CD4-positive, alpha-beta T cell treated with Interleukin-17A for 4 hours (primary cell): ENCODE data around the gene PRDM11.

ENCODE experiments used
- DNase-seq: peaks from one replicate; pipeline ENCODE4 v3.0.0-alpha.2; 2020; ENCODE audit warnings: mixed read lengths

Gene PRDM11

GRCh38 chr11:45158210-45158731 lies 11.8 kb downstream of the PRDM11 start:
- no peak for DNase-seq

- DNase-seq = no peak
These were observed 12.6 kb downstream of the PRDM11 start for GRCh38 chr11:45158891-45159605.

GRCh38 chr11:45159781-45160365 lies 13.4 kb downstream of the PRDM11 start:
- no peak for DNase-seq

GRCh38 chr11:45161252-45162063 lies 15.0 kb downstream of the PRDM11 start:
- no peak for DNase-seq

- DNase-seq = no peak
These were observed 15.6 kb downstream of the PRDM11 start for GRCh38 chr11:45162064-45162375.

GRCh38 chr11:45162916-45163879 lies 16.8 kb downstream of the PRDM11 start:
- DNase-seq = no peak

- no peak for DNase-seq
These were observed 17.6 kb downstream of the PRDM11 start for GRCh38 chr11:45163956-45164575.

GRCh38 chr11:45165386-45165785 lies 18.9 kb downstream of the PRDM11 start:
- DNase-seq = no peak

GRCh38 chr11:45165806-45166603 lies 19.6 kb downstream of the PRDM11 start:
- DNase-seq = no peak

- DNase-seq = no peak
These were observed 20.1 kb downstream of the PRDM11 start for GRCh38 chr11:45166604-45166897.

- DNase-seq = no peak
These were observed 20.8 kb downstream of the PRDM11 start for GRCh38 chr11:45167283-45167682.

GRCh38 chr11:45168366-45169130 lies 22.1 kb downstream of the PRDM11 start:
- no peak for DNase-seq

- no peak for DNase-seq
These were observed 23.1 kb downstream of the PRDM11 start for GRCh38 chr11:45169310-45170072.

GRCh38 chr11:45170484-45170883 lies 24.0 kb downstream of the PRDM11 start:
- no peak for DNase-seq

- DNase-seq = no peak
These were observed 25.1 kb downstream of the PRDM11 start for GRCh38 chr11:45171550-45171949.

GRCh38 chr11:45173064-45173463 lies 26.6 kb downstream of the PRDM11 start:
- DNase-seq = no peak

- no peak for DNase-seq
These were observed 27.9 kb downstream of the PRDM11 start for GRCh38 chr11:45174168-45174835.

GRCh38 chr11:45174963-45175362 lies 28.5 kb downstream of the PRDM11 start:
- no peak for DNase-seq

- no peak for DNase-seq
These were observed 30.6 kb downstream of the PRDM11 start for GRCh38 chr11:45176996-45177395.
